GM19438 (cell line): ENCODE data around the gene PDE8A.

ENCODE experiments used
- ATAC-seq: cut with Tn5 transposase; IDR thresholded peaks from one replicate; pipeline ENCODE4 v1.9.1; 2021; ENCODE audit warnings: low read depth; ENCODE audit not compliant: unreplicated experiment

PDE8A gene

DNA sequence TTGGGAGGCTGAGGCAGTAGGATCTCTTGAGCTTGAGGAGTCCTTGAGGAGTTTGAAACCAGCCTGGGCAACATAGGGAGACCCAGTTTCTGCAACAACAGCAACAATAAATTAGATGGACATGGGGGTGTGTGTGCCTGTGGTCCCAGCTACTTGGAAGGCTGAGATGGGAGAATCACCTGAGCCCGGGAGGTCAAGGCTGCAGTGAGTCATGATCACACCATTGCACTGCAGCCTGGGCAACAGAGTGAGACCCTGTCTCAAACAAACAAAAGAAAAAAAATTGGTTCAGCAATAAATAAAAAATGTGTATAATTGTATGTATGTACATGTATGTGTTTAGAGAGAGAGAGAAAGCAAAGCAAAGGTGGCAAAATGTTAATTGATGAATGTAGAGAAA lies 83.1 kb downstream of the PDE8A start:
- ATAC-seq = no peak

DNA sequence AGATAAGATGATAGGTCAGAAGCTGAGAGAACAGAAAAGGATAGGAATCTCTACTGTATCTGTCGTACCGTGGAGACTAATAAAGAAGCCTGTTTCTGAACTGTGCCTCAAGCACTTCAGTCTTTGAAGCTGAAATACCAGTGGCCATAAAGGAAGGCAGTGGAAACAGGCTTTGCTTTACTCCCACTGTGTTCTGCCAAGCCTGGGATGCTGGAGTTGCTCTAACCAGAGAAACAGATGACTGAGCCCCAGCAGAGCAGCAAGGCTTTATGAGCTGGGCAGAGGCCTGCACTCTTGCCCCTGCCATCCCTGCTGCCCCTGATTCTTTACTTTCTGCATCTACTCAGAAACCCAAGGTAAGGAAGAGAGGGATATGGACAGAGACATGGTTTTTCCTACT lies 89.4 kb downstream of the PDE8A start:
- ATAC-seq = no peak

DNA sequence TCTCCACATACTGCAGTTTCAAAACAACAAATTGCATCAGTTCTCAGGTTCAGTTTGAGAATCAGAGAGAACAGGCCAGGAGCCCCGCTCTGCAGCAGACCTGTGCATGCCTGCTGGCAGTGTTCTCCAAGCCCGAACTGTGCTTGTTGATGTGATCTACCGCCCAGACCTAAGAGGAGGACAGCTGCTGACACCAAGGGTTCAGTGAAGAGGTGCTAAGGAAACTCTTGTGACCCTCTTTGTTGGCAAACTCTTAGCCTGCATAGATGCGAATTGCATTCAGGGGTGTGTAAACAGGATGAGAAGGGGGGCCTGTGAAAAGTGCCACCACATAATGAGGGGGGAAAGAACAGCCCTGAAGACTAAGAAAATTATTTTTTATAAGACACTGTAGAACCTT lies 89.8 kb downstream of the PDE8A start:
- ATAC-seq = no peak

DNA sequence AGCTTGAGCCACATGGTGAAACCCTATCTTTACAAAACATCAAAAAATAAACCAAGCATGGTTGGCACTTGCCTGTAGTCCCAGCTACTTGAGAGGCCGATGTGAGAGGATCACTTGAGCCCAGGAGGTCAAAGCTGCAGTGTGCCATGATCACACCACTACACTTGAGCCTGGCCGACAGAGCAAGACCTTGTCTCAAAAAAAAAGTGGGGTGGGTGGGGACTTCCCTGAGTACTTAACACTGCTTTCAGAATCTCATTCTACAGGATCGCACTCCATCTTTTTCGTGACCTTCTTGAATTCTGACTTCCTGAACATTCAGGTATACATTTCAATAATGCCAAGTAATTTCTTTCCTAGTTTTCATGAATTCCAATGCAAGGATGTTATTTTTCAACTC lies 91.3 kb downstream of the PDE8A start:
- ATAC-seq = no peak

DNA sequence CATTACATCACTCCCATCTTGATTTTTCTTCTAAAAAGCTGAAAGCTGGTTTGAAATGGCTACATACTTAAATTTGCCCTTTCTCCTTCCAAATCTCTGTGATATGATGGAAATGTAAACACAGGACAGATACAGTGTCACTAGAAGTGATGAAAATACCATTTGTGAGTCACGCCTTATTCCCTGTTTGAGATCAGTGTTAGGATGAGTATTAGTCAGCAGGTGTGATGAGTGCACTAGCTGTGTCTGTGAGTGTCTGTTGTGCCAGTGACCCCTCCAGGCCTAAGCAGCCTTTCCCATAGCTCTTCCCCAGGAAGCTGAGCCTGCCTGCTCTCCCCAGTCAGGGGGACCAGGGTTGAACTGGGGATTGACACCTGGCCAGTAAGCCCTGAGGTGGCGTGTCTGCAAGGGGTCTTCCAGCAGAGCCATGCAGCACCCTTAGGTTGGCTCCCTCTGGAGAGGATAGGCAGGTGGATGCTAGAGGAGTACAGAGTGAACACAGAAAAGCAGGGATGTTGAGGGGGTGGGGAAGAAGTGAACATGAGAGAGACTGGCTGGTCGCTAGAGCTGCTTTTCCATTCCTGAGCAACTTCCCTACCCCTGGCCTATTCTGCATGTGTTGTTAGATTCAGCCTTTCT lies 92.0 kb downstream of the PDE8A start:
- no peak for ATAC-seq

DNA sequence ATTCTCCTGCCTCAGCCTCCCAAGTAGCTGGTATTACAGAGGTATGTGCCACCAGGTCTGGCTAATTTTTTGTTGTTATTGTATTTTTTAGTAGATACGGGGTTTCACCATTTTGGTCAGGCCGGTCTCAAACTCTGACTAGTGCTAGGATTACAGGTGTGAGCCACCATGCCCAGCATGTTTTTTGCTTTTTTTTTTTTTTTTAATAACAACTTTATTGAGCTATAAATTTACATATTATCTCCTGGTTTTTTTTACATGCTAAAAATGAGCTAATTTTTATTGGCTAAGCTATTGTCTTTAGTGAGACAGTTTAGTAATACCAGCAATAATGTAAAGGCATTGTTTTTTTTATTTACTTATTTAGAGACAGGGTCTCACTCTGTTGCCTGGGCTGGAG lies 105.2 kb downstream of the PDE8A start:
- no peak for ATAC-seq

DNA sequence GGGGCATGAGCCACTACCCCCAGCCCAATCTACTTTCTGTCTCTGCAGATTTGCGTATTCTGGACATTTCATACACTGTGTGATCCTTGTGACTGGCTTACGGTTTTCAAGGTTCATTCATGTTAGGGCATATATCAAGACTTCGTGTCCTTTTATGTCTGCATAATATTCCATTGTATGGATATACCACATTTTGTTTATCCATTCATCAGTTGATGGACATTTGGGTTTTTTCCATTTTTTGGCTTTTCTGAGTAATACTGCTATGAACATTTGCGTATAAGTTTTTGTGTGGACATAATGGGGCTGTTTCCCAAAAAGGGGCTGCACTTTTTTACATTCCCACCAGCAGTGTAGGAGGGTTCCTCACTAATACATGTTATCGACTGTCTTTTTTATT lies 106.6 kb downstream of the PDE8A start:
- ATAC-seq = no peak

DNA sequence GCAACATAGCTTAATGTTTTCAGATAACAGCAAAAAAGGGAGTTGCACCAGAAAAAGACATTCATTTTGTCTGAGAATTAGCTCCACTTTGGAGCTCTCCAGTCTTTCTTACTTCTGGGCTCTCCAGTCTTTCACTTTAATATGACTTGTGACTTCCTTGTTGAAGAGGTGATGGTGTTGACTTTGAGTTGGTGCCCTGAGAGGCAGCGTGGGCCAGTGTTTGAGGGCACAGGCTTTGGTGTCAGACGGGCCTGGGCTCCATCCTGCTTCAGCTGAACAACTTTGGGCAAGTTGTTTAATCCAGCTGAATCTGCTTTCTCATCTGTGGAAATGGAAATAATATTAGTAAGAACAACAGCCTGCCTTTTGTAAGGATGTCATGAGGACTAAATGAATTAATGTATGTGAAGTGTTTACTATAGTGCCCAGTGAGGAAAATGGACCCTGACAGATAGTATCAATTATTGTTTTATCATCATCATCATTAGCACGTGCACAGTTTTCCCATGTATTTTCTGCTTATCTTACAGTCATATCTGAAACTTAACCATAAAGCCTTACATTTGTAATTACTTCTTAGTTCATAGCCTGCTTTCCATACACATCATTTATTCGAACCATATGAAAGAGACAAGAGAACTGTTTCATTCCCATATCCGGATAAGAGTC lies 108.4 kb downstream of the PDE8A start:
- no peak for ATAC-seq

DNA sequence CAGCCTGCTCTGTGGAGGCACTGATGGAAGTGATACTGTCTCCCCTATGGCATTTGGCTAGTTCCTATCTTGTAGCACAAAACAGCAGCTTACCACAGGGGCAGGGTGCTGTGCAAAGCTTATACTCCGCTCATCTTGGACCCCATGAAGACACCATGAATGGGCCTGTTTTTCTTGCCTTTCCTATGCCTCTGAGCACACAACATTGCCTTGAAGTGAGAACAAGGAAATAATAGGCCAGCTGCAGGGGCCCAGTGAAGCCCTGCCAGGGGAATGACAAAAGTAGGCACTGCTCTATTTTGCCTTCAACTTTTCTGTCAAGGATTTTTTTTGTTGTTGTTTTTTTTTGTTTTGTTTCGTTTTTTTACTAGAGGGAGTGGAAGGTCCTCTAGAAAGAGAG lies 110.3 kb downstream of the PDE8A start:
- ATAC-seq = no peak

DNA sequence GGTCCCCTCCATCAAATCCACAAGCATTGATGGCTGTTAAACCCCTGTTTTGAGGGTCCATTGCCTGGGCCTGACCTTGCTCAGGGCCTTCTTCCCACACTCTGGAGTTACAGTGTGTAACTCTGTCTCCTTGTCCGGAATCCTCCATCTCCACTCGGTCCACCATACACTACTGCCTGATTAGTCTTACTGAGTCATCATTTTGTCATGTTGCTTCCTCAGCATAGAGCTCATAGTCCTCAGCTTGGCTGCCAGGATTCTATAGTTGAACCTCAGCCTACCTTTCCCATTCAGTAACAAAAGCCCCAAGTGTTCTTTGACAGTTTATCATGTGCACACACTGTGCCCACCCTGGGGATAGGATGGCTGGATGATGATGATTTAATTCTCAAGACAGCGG lies 113.0 kb downstream of the PDE8A start:
- ATAC-seq = no peak

DNA sequence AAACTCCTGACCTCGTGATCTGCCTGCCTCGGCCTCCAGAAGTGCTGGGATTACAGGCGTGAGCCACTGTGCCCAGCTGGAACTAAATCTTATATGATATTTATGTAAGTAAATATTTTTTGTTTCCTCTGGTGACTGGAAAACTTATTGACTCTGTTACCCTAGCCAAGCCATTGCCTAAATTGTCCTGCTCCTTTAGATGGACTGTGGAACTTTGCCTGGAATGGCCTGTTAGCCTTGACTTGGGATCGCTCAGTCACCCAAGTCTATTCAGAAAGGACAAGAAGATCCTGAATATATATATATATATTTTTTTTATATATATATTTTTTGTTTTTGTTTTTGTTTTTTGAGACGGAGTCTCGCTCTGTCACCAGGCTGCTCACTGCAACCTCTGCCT lies 113.9 kb downstream of the PDE8A start:
- ATAC-seq = no peak

DNA sequence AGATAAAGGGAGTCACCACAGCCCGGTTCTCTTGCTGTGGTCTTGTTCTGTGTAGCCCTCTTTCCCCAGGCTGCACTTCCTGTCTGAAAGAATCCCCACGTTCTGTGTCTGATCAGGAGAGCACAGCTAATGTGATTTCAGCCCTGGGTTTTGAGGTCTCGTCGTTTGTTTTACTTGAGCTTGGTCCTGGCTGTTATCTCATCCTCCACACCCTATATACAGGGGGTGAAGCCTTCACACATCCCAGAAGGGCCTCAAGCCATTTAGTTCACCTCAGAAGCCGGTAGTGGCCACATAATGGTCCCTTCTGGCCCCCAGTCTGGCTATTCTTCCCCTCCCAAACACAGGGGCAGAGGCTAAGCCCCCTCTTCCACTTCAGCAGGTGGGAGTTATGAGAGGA lies 115.6 kb downstream of the PDE8A start:
- no peak for ATAC-seq

DNA sequence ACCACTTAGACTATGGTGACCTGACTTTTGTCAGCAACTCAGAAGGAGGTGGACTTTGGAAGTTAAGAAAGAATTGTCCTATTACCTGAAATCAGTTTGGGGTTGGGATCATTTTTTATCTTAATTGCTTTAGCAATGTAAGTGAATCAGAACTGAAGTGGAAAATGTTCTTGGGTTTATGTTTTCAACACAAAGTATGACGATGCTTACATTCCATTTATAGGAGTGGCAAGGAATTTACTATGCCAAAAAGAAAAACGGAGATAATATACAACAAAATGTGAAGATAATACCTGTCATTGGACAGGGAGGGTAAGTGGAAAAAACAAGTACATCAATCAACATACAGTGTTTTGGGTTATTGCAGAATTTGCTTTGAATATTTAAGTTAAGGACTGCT lies 116.1 kb downstream of the PDE8A start:
- ATAC-seq = no peak

DNA sequence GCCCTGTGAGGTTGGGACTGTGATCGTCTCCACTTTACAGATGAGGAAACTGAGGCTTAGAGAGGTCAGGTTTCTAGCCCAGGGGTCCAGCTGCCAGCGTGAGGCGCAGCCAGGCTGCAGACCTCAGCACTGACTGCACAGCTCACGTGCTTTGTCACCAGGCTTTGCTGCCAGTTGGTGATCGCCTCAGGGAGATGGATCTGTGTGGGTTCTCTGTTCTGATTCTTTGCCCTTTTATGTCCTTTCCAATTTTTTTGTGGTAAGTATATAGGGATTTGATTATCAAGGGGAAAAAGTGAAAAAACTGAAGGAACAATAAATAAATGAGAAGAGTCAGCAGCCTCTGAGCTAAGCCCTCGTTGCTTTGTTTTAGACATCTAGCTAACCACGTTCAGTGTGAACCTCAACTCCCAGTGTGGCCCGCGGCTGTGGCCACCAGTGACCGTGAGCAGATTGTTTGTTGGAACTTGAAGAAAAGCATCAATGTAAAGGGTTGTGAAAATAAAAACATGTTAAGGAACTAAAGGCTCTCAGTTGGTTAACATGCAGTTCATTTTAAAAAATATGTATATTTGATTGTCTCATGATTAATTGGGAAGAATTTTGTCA lies 117.6 kb downstream of the PDE8A start:
- no peak for ATAC-seq

DNA sequence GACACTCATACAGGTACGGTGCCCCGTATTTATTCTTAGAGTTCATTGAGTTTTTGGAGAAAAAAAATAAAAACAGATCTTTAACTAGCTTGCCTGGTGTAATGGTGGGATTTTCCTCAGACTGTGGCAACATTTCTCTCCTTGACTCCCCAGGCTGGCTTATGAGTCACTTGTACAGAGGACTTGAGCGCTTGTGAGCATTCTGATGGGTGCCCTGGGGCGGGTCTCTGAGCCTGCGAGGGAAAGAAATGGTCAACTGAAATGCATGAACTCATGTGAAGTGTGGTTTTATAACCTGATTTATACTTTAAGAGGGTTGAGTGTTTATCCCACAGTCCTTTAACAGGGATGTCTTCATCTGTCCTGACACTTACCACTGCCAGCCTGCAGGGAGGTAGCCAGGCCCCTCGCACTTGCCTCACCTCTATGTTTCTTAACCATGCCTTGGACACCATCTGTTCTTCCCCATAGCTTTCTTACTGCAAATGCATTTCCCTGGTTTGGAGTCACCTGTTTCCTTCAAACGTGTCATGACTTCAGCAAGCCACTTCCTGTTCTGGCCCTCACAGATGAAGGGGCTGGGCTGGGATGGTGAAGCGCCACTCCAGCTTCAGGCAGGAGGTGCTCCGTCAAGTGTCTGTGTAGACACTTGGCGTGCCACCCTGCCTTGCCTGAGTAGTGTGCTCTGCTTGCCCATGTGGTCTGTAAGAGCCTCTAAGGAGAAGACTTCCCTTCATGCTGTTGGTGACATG lies 118.7 kb downstream of the PDE8A start:
- ATAC-seq = no peak

DNA sequence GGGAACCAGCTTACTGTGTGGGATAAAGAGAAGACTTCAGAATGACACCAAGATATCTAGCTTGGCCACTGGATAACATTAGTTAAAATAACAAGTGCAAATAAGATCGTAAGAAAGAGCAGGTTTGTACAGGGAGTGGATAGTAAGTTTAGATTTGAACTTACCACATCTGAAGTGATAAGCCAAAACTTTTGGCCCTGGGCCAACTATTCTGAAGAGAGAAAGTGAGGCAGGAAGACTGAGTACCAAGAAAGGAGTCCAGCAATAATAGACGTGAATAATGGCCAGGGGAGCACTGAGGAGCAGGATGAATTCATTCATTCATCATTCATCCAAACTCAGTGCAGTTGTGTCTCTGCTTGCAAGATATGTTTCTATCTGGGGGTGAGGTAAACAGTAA lies 122.9 kb downstream of the PDE8A start:
- ATAC-seq = no peak

DNA sequence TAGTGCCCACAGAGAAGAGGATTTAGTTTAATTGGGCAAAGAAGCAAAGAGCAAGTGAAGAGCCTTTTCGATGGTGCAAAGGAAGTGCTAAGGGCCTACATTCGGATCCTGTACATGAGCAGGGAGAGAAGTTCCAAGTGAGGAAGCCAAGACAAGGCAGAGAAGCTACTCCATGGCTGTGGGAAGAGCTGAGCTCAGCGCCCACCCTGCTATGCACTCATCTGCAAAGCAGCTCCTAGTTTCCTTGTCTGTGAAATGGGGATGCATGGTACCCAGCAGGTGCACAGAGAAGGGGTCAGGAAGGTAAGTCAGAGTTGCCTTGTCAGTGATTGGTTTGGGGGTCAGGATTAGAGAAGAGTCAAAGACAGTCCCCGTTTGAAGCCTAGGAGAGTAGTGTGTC lies 126.5 kb downstream of the PDE8A start:
- ATAC-seq = no peak

DNA sequence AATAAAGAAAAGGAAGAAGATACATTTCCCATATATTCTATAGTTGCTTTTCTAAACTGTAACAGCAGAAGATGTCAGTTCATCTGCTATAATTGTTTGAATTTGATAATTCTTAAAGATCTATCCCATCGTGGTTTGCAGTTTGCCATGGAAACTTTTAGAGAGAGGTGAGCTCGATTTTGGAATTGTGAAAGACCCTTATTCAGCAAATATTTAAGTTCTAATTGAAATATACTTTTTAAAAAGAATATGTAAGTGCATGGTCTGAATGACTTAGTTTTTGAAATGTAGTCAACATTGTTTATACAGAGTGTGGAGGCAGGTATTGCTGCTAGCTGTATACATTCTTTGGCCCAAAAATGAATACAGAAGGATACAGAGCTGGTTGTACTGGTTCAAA lies 127.7 kb downstream of the PDE8A start:
- ATAC-seq = no peak

DNA sequence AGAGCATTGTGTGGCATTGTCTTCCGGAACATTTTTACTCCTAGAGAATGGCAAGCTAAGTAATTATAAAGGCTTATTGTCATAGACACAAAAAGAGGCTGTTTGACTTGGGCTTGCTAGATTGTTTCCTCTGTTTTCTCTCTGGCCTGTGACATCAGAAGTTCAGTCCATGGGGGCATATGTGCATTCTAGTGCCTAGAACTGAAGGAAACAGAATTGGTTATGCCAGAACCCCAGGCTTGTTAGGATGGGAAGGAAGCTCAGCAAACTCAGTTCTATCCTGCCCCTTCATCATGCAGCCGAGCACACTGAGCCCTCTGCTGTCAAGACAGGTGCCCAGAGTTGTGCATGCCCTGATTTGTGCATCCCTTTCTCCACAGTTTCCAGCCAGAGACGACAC lies 131.3 kb downstream of the PDE8A start:
- ATAC-seq = no peak

DNA sequence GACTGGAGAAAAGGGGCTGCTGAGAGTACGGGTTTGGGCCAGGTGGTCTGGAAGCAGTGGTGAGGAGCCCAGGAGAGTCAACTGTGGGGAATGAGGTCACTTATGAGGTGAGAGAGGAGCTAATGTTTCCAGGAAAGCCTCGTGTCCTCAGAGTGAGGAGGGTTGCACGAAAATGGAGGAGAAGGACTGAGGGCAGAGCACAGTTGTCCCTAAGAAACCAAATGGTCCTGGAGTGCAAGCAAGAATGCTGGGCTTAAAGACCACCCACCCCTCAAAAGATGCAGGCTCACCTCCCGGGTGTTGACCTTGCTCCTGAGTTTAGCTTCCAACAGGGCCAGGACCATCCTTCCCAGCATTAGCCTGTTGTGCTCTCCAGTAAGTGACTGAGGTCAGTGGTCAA lies 133.2 kb downstream of the PDE8A start:
- ATAC-seq = no peak

DNA sequence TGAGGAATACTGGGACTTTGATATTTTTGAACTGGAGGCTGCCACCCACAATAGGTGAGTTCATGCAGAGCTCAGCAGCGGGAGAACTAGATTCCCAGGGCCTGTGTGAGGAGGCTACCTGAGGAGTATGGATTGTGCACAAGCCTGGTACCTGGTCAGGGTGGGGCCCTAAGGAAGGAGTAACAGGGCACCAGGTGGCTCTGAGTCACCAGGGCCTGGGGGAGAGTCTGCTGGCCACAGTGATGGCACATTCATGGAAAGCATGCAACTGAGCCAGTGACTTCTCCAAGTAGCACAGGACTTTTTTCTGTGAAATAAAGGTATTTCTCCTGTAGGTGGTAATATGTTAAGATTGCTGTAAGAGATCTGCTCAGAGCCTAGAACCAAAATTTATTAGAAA lies 134.4 kb downstream of the PDE8A start:
- no peak for ATAC-seq

DNA sequence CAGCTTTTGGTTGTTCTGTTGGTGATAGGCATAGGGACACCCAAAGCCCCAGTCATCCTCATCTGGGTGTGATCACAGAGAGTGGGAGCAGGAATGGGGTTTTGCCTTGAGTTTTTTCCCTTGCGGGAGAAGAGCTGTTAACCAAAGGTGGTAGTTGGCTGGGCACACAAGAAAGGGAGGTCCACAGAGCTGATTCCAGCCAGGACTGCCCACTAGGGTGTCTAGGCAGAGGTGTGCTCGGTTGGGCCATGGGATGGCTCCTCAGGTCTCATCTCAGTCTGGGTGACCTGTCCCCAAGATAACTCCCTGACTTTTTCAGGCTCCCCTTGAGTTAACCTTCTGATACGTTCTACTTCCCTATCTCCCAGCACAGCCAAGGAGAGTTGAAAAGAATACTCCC lies 134.8 kb downstream of the PDE8A start:
- ATAC-seq = no peak
